COR-L47 (cell line): Measurements from ENCODE around the gene VAMP8.
"Not testable (repeated sequence)": the region's sequence is repeated elsewhere in the genome, so short reads cannot be mapped to it uniquely, and the experiment has no call there.

ENCODE experiments used
- DNase-seq: peaks from one replicate; lab custom pipeline; 2025; lab: John Stamatoyannopoulos, UW

The VAMP8 gene

DNA sequence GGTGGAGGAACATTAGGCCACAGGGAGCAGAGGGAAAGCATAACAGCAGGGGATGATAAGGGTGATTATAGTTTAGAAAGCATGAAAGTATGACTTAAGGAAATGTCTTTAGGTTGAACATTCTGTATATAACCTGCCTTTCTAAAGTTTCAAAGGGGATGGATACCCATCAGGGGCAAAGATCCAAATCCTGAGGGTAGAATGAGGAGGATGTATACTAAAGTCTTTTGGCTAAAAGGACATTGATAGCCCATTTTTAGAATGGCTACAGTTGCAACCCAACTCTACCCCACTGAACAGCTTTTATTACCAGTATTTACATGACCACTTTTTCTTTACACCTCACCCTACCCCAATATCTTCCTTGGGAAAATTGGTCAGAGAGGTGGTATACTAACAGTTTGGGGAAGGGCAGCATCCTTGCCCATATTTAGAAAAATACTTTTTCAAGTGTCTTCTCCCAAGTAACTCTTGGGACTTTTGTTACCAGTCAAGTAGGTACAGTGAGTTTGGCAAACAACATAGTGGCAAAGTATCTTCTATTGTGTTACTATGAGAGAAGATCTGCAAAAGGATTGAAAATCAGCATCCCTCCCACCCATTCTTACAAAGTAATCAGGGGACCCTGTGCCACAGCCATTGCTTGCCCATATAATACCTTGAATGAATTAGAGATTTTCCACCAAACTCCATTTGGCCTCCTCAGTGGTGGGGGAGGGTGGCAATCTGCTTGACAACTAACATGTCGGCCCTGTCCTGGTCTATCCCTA, 30.1 kb upstream of the VAMP8 start:
- DNase-seq, result no peak

DNA sequence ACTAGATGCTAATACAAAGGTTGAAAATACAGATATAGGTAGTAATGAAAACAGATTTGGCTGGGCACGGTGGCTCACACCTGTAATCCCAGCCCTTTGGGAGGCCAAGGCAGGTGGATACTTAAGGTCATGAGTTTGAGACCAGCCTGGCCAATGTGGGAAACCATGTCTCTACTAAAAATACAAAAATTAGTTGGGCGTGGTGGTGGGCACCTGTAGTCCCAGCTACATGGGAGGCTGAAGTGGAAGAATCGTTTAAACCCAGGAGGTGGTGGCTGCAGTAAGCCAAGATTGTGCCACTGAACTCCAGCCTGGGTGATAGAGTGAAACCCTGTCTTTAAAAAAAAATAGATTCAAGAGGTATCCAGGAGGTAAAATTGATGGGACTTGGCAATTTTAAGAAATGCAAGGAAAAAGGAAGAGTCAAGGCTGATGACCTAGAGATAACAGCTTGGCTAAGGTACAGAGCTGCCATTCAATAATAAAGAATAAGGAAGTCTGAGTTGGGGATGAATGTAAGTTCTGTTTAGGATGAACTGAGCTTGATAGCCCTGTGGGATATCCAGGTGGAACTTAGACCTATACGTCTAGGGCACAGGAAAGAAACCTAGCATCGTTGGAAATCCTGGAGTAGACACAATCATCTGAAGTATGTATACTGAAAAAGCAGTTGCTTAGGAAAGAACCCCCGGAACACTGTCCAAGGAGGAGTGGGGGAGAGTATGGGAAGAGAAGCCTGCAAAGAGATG, 29.4 kb upstream of the VAMP8 start:
- DNase-seq, result no peak

DNA sequence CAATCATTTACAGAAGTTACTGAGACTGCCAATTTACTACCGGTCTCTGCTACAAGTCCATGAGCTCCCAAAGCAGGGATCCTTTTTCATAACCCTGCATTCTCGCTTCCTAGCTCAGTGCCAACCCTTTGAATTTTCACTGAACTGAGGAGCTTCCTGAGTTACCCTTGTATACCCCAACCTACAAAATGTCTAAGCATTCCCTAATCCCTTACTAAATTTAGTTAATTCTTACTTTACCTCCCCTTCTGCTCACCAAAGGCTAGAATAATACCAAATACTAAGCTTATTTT, 28.8 kb upstream of the VAMP8 start:
- DNase-seq, result no peak

DNA sequence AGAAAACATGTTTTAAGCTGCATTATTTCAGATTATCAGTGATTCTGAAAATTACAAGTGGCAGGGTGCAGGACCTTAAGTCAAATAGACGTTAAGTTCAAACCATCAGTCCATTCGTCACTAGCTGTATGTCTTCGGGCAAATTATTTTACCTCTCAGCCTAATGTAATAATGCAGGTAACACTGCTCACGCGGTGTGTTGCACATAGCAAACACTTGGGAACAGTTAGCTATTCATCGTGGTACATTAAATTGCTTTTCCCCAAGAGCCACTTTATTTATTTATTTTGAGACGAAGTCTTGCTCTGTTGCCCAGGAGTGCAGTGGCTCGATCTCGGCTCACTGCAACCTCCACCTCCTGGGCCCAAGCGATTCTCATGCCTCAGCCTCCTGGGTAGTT, 28.3 kb upstream of the VAMP8 start:
- no peak for DNase-seq

DNA sequence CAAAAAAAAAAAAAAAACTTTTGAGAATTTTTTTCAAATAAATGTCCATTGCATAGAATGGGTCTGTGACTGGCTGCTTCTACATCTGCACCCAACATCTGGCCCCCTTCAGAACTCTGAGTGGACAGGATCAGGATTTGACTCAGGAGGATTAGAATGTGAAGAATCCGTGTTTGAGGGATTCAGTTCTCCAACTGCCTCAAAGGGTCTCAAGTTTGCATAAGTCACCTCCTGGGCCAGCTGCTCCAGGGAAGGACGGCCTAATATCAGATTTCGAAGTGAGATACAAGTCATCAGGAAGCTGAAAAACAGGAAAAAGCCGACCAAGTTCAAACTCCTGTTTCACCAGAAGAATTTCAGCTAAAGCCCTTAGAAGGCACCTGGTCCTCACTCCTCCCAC, 27.6 kb upstream of the VAMP8 start:
- no peak for DNase-seq

DNA sequence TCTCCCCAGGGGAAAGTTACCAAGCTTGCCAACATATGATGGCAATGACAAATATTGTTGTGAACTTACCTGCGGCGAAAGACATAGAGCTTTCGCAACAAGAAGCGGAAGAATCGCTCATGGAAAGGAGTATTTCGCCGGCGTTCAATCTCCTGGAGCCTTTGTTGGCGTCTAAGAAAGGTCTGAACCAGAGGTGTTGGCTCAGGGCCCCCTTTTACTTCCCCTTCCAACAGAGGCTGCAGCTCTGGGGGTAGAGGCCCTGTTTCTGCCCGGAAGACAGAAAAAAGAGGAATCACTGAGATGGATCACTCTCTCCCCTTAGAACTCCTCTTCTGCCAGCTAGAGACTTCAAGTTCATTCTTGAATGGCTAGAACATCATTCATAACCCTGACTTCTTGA, 26.9 kb upstream of the VAMP8 start:
- DNase-seq, result no peak

DNA sequence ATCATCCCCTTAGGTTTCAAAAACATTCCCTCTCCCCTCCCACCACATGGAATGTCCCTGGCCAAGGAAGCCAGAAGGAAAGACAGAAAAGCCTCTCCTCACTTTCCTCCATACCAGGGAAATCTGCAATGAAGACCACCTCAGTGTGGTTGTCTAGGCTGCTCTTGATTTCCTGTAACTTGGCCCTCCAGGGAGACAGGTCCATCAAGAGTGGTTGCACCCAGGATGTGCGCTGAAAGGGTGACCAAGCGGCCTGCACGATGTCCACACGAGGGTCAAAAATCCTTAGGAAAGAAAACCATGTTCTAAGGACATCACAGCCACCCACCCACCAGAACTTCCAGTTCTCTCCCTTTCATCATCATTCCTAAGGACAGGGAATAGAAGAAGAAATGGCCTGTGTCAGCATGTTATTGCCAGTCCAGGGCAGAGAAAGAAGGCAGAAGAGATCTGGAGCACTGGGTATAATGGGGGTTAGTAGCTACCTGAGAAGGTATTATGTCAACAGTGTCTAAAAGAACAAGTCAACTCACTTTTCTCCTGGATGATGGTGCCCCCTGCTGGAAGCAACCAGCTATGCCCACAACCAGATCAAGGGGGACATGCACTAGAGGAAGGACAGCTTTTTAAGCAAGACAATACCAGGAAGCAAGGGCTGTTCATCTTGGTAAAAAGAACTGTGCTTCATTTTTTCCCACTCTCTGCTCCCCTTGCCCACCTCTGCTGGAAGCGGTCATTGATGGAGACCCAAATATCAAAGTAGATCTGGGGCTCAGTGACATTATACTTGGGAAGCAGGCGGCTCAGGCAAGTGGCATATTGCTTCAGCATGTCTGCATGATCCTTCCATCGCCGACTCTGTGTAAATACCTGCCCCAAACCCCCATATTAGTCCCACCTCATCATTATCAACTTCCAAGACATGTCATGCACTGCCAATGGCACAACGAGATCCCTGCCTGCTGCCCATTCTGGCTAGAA, 25.4 kb upstream of the VAMP8 start:
- DNase-seq, result peak; percentile 59

DNA sequence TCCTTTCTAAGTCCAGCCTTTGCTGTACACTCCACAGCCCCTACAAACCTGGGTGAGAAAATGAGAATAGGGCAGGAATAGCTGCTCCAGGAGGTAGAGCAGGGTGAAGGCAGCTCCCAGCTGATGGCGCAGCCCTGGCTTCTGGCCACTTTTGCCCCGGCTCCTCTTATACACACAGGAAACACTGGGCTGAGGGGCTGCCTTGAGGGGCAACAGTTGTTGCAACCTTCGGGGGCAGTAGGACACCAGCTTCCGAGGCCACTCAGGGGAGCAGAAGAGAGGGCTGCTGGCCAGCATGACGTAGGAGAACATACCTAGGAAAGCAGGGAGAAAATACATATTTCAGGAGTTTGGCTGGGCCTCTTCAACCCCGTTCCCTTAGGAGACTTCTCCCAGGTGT, 24.2 kb upstream of the VAMP8 start:
- no peak for DNase-seq

DNA sequence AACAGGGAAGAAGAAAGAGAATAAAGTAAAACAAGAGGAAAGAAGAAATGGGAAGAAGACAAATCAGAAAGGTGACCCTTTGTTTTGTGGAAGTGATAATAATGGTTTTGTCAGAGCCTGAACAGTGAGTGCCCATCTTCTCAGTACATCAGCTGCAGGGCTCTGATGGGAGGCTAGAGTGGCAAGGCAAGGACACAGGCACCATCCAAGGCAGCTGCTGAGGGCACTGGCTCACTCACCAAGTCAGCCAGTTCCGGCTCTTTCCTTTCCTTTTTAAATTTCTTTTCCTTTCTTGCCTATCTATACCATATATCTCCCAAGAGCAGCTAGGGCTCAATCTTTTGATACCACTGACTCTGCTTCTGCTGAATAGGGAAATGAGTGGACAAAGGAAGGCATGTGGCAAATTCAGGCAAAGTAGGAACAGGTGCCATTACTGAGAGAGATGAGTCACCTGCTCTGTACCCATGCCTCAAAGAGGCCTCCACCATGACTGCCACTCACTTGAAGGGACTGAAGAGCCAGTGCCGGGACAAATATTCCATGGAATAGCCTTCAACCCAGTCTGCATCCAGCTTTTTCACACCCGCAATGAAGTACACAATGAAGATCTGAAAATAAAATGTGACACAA, 22.3 kb upstream of the VAMP8 start:
- DNase-seq, result no peak

DNA sequence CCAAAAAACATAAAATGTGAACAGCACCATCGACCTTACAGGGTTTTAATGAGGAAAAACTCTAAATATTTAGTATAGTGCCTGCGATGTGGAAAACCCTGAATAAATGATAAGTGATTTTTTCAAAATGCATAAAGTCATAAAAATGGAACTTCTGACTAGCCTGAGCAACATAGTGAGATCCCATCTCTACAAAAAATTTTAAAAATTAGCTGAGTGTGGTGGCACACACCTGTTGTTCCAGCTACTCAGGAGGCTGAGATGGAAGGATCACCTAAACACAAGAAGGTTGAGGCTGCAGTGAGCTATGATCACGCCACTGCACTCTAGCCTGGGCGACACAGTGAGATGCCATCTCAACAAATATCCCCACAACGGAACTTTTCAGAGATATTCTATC, 20.3 kb upstream of the VAMP8 start:
- DNase-seq, result no peak

DNA sequence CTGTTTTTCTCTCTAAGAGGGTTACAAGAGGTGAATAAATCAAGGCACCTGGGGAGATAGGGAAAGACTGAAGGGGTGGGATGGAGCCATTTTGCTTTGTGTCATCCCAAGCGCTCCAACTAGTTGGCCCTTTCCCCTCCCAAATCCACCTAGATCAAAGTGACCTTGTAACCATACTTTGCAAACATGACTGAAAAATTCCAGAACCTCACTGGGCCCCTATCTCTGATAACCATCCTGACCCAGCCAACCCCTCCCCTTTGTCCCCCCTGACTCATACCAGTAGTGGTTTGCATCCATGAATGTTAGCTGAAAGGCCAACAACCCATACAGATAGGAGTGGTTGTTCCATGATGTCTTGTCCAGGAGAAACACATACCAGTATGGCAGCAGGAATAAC, 19.2 kb upstream of the VAMP8 start:
- DNase-seq, result no peak

DNA sequence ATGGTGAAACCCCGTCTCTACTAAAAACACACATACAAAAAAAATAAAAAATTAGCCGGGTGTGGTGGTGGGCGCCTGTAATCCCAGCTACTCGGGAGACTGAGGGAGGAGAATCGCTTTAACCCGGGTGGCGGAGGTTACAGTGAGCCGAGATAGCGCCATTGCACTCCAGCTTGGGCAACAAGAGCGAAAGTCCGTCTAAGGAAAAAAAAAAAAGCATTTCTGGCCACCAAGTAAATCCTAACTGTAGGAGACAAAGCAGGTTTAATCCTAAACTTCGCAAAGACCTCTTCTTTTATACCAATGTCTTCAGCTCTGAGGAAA, 17.0 kb upstream of the VAMP8 start:
- not testable (repeated sequence) for DNase-seq

DNA sequence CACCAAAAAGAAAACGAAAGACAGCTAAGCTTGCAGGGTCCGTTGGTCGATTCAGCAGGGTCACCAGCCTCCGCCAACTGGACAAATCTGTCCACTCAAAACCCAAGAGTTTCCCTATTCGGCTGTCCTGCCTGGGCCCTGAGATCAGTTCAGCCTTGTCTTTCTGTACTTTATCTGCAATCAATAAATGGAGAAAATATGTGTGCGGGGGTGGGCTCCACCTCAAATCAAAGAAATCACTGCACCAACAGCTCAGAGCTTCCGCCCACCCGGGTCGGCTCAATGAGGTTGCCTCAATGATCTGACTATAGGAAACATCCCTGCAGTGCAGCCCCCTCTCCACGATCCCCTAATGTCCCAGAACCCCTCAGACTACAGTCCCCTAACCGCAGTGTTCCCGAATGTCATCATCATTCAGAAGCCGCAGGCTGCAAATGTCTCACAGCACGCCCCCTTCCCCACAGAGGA, 16.5 kb upstream of the VAMP8 start:
- DNase-seq, result no peak

DNA sequence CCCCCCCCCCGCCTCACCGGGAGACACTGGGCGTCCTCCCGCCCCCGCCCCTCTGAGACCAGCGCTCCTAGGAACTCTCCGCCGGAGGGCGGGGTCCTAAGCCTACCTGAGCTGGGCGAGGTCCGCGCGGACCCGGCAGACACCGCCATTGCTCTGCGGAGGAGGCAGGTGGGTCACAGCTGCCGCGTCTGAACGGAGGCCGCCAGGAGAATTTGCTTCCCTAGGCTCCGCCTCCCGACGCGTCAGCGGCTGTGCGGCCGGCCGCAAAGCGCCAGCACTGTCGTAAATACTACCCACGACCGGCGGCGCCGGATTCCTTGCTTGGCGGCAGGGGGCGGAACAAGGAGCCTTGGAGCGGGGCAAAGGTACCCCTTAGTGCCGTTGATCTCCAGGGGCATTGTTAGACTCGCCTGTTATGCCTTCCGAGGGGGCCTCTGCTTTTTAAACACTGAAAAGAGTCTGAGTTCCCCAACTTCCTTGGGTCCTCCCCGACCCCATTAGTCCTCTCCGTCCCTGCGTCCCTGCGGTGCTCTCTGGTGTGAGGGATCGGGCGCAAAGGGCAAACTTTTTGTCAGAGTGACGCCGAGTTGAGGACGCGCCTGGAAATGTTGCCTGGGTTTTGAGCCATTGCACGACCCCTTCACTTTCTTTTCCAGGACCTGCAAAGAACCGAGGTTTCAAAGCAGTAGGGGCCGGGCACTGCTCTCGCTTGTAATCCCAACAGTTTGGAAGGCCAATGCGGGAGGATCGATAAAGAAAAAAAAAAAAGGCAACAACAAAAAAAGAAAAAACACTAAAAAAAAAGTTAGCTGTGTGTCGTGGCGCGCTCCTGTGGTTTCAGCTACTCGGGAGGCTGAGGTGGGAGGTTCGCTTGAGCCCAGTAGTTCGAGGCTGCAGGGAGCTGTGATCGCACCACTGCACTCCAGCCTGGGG, 15.8 kb upstream of the VAMP8 start, which contains the start of gene GGCX:
TSS of gene GGCX (minus strand) at position 214 of the 933 bp plus-strand sequence. CDS start at position 149, 65 bp downstream.
- peak; percentile 92 for DNase-seq

DNA sequence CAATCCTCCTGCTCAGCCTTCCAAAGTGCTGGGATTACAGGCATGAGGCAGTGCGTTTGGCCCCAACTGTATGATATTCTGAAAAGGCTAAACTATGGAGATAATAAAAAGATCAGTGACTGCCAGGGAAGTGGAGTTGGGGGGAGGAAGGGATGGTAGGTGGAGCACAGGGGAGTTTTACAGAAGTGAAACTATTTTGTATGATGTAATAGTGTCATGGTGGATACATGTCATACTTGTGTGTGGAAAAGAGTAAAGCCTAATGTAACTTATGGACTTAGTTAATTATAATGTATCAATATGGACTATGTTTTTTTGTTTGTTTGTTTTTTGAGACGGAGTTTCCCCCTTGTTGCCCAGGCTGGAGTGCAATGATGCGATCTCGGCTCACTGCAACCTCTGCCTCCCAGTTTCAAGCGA, 13.2 kb upstream of the VAMP8 start:
- DNase-seq, result no peak

DNA sequence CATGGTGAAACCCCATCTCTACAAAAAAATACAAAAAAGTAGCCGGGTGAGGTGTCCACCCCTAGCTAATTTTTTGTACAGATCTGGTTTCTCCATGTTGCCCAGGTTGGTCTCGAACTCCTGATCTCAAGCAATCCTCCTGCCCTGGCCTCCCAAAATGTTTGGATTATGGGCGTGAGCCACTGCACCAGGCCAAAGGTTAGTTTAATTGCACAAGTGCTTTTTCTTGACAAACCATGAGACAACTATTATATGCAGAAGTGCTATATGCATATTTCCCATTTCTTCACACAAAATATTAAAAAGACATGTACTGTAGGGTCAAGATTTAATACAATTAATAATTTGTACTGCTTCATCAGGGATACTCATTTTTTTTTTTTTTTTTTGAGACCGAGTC, 11.1 kb upstream of the VAMP8 start:
- no peak for DNase-seq

DNA sequence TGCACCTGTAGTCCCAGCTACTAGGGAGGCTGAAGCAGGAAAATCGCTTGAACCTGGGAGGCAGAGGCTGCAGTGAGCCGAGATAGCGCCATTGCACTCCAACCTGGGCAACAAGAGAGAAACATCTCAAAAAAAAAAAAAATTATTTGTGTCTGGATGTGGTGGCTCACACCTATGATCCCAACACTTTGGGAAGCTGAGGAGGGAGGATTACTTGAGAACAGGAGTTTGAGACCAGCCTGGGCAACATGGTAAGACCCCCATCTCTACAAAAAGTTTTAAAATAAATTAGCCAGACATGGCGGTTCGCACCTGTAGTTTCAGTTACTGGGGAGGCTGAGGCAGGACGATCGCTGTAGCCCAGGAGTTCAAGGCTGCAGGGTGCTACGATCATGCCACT, 1.6 kb upstream of the VAMP8 start:
- no peak for DNase-seq

DNA sequence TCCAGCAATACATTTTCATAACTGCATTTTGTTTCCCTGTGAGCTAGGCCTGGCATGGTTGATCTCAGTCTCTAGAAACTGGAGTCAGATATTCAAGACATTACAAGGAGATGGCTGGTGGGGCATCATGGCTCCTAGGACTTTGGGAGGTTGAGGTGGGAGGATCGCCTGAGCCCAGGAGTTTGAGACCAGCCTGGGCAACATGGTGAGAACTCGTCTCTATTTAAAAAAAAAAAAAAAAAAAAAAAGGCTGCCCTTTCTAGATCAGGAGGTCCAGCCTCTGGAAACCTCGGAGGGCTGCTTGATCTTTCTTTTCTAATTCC, 362 bp upstream of the VAMP8 start:
- DNase-seq, result no peak

DNA sequence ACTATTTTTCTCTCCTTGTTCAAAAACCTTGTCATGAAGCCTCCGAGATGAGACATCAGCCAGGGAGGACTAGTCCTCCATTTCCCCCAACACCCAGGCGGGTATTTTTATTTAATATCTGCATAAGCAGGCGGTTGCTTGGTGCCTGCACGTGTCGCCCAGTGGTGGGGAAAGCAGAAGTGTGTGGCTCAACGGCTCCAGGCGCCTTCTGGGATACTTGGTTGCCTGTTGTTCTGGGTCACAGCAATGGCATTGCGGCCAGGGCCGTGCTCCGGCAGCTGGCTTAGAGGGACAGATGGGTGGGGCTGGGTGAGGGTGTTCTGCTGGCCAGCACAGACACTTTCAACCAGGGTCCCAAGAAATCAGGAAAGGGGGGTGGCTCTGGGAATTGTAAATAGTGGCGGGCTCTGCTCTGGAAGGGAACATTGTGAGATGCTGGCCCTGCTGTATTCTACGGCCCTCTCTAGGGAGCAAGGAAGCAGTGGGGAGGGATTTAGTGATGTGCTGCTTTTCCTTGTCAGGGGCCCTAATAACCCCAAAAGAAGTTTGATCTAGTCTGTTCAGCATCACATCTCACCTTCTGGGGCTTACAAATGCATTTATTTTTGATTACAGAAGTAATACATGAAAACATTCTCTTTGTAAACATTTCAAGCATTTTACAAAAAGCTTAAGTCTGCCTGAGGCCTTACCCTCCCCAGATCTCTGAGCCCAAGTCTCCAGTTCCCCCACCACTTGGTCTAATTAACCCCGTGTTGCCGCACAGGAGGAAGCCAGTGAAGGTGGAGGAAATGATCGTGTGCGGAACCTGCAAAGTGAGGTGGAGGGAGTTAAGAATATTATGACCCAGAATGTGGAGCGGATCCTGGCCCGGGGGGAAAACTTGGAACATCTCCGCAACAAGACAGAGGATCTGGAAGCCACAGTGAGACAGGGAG, 1.1 kb downstream of the VAMP8 start:
- DNase-seq, result no peak
